SJSA1 (cell line): Measurements from ENCODE around the gene AMBP. TPM values are rescaled to one million over a fixed set of nuclear protein-coding genes. Genes with fewer than 3 reads are reported as not detected.
A peak's percentile ranks its signal among the peaks of the same experiment; 100 is the strongest.

ENCODE experiments used
- DNase-seq, 2 experiments: peaks; one replicate each; pipeline ENCODE4 v3.0.0-alpha.2; 2015 to 2020; ENCODE audit warnings: low spot score in 2 of 2, low read depth in 1 of 2
- H3K27ac ChIP-seq: fragments of 250-450 bp; sonication (Bioruptor Pico); 2 replicates; pipeline ENCODE4 v1.5.1; 2020; ENCODE audit warnings: mild to moderate bottlenecking, moderate library complexity
- H3K27me3 ChIP-seq: fragments of 250-450 bp; sonication (Bioruptor Pico); replicated peaks from 2 replicates; pipeline ENCODE4 v1.5.1; 2020; ENCODE audit warnings: mild to moderate bottlenecking, moderate library complexity
- H3K36me3 ChIP-seq: fragments of 250-450 bp; sonication (Bioruptor Pico); 2 replicates; pipeline ENCODE4 v1.5.1; 2020; ENCODE audit warnings: mild to moderate bottlenecking
- H3K4me1 ChIP-seq: fragments of 250-450 bp; sonication (Bioruptor Pico); replicated peaks from 2 replicates; pipeline ENCODE4 v1.6.1; 2021; ENCODE audit warnings: mild to moderate bottlenecking
- H3K4me3 ChIP-seq: fragments of 250-450 bp; sonication (Bioruptor Pico); 2 replicates; pipeline ENCODE4 v1.5.1; 2020; ENCODE audit warnings: mild to moderate bottlenecking
- H3K9me3 ChIP-seq: fragments of 250-450 bp; sonication (Bioruptor Pico); replicated peaks from 2 replicates; pipeline ENCODE4 v1.5.1; 2020; ENCODE audit warnings: mild to moderate bottlenecking
- total RNA-seq: library from RNA; depleted of rRNA; stranded (reverse); fragments of >200 nt; shearing (Covaris generic); gene quantifications from 2 replicates; pipeline ENCODE4 v1.2.3, GENCODE V29; 2014

AMBP gene
- total RNA-seq, 1 experiment from 2014 or later: 0.37 TPM

DNA sequence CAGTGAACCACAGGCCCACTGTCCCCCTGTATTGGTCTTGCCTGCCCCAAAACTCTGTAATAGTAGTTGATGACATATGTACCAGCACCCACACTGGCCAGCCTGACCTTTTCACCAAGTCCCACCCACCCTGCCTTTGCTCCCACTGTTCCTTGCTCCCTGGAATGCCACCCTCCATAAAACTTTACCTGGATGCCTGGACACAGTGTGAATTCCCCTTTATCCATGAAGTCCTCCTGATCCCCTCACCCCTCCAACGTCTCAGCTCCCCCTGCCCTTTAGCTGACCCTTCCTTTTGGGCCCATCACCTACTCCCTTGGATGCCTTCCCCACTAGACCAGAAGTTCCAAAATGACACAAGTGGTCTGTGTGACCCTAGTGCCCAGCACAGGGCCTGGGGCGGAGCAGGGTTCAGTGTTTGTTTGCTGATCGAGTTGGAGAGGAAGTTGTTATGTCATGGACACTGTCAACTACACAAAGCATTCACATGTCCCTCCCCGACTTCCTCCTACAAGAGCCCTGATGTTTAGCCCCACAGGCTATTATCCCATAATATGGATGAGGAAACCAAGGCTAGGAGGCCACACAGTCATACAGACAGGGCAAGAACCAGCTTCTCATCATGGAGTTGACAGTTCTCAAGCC is 16.1 kb downstream of the AMBP start:
- Histone ChIP-seq H3K27me3 (no peaks in the 10 kb centered on the region), H3K4me3 (no peak overlapping the region), H3K36me3 (no peaks in the 10 kb centered on the region), H3K27ac (no peak overlapping the region), H3K9me3 (no peaks in the 10 kb centered on the region), H3K4me1 (no peaks in the 10 kb centered on the region)
- no peak for DNase-seq

GRCh38 chr9:114061292-114061691 is 16.8 kb downstream of the AMBP start:
- no peaks in the 10 kb centered on the region for H3K4me1 ChIP-seq
- no peaks in the 10 kb centered on the region for H3K36me3 ChIP-seq
- H3K9me3 ChIP-seq: no peaks in the 10 kb centered on the region
- H3K4me3 ChIP-seq: no peak overlapping the region
- no peak for DNase-seq
- no peaks in the 10 kb centered on the region for H3K27me3 ChIP-seq
- H3K27ac ChIP-seq: no peak overlapping the region

DNA sequence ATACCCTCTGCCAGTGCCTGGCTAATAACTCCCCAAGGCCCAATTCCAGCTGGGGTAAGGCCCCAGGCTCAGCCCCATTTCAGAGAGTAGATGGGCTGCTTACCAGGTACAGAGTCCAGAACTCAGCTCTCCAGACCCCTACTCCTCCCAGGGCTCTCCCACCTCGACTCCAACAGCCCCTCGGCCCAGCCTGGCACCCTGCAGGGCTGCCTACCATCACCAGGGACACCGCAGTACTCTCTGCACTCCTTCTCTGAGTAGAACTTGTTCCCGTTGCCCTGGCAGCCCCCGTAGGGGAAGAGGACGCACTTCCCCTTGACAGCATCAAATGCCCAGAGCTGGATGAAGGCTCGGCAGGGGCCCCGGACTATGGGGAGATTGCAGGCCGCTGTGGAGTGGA is 17.4 kb downstream of the AMBP start:
- no peak overlapping the region for H3K4me3 ChIP-seq
- no peak overlapping the region for H3K27ac ChIP-seq
- H3K27me3 ChIP-seq: no peaks in the 10 kb centered on the region
- H3K4me1 ChIP-seq: no peaks in the 10 kb centered on the region
- no peak for DNase-seq
- no peaks in the 10 kb centered on the region for H3K9me3 ChIP-seq
- no peaks in the 10 kb centered on the region for H3K36me3 ChIP-seq

DNA sequence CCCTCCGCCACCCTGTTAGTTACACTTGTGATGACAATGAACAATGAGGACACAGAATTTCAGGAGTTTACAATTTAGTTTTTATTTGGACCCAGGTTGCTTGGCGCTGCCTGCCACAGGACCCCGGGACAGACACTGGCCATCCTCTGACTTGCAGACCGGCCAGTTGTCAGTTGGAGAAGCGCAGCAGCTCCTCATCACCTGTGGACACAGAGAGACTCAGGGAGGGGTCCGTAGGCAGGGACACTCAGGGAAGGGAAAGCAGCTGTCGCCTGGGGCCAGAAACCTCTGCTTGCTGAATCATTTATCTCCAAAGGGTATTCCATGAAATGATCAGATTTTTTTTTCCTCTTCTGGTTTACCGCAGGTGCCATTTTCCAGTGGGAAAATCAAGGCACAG is 18.0 kb downstream of the AMBP start:
- H3K4me3 ChIP-seq: no peak overlapping the region
- H3K9me3 ChIP-seq: no peaks in the 10 kb centered on the region
- no peak overlapping the region for H3K27ac ChIP-seq
- H3K4me1 ChIP-seq: no peaks in the 10 kb centered on the region
- DNase-seq: no peak
- H3K36me3 ChIP-seq: no peaks in the 10 kb centered on the region
- no peaks in the 10 kb centered on the region for H3K27me3 ChIP-seq

GRCh38 chr9:114059047-114059803 is 18.9 kb downstream of the AMBP start:
- Histone ChIP-seq H3K27me3 (no peaks in the 10 kb centered on the region), H3K9me3 (no peaks in the 10 kb centered on the region), H3K4me3 (no peak overlapping the region), H3K27ac (no peak overlapping the region), H3K4me1 (no peaks in the 10 kb centered on the region), H3K36me3 (no peaks in the 10 kb centered on the region)
- peak in 1 of 2 experiments; percentile 31 for DNase-seq

- H3K27me3 ChIP-seq: no peaks in the 10 kb centered on the region
- H3K4me1 ChIP-seq: no peaks in the 10 kb centered on the region
- DNase-seq: peak in 1 of 2 experiments; percentile 30
- H3K4me3 ChIP-seq: no peak overlapping the region
- H3K36me3 ChIP-seq: no peaks in the 10 kb centered on the region
- H3K27ac ChIP-seq: no peak overlapping the region
- H3K9me3 ChIP-seq: no peaks in the 10 kb centered on the region
Measured at GRCh38 chr9:114058688-114059046, 19.4 kb downstream of the AMBP start.

- Histone ChIP-seq H3K4me3 (no peak overlapping the region), H3K9me3 (no peaks in the 10 kb centered on the region), H3K27ac (no peak overlapping the region), H3K27me3 (no peaks in the 10 kb centered on the region), H3K4me1 (no peaks in the 10 kb centered on the region), H3K36me3 (no peaks in the 10 kb centered on the region)
- peak in 1 of 2 experiments; percentile 17 for DNase-seq
Measured at GRCh38 chr9:114057161-114057885, 20.8 kb downstream of the AMBP start.

DNA sequence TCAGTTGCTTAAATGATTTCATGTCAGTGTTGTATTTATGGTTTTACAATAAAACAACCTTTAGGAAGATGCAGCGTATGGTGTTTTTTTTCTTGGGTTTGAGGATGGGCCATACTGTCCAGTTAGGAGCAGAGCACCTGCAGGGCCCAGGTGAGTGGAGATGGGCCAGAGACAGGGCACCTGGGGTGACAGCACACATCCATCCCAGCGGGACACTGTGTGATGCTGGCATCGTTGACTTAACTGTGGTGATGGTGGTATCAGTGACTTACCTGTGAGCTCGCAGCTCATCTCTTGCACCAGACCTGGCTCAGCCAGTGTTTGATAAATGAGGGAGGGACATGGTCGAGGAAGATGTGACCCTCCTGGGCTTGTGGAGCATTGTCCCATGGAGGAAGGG is 21.6 kb downstream of the AMBP start:
- H3K4me1 ChIP-seq: no peaks in the 10 kb centered on the region
- H3K4me3 ChIP-seq: no peak overlapping the region
- peak in 1 of 2 experiments; percentile 16 for DNase-seq
- no peak overlapping the region for H3K27ac ChIP-seq
- H3K27me3 ChIP-seq: no peaks in the 10 kb centered on the region
- no peaks in the 10 kb centered on the region for H3K9me3 ChIP-seq
- H3K36me3 ChIP-seq: no peaks in the 10 kb centered on the region

DNA sequence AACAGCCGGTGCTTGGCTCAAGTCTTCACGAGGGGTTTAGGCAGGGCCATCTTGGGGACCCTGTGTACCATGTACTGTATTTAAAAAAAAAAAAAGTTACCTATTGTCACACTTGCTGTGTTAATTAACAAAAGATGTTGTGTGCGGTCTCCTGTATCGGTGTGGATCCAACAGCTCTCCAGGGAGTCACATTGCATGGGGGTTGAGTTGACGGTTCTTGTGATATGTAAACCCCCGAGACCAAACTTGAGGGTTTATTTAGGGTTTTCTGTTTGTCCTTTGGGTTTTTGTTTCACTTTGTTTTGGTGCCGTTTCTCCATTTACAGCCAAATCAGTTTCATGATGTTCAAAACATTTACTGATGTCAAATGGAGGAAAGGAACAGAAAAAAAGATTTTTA is 22.2 kb downstream of the AMBP start:
- H3K27me3 ChIP-seq: no peaks in the 10 kb centered on the region
- no peak overlapping the region for H3K4me3 ChIP-seq
- H3K9me3 ChIP-seq: no peaks in the 10 kb centered on the region
- no peak overlapping the region for H3K27ac ChIP-seq
- H3K36me3 ChIP-seq: peaks cover 4% of the 10 kb centered on the region; the same call in 1 of the 2 replicates
- peak in 1 of 2 experiments; percentile 16 for DNase-seq
- no peaks in the 10 kb centered on the region for H3K4me1 ChIP-seq

DNA sequence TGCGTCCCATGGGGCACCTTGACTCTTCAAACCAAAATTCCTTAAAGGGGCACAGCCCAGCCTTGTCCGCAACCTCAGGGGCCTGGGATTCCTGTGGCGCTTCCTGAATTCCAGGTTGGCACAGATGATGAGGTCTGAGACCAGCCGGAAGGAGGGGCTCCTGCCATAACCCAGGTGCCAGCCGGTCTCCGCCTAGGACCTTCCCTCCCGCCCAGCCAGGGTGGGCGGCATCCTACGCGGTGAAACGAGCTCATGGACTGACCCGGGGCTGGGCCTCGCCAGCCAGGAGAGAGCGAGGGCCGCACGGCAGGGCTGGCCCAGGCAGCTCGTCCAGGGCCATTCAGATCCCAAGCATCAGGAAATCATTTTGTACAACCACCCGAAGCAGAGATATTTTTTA is 23.0 kb downstream of the AMBP start:
- H3K4me3 ChIP-seq: no peak overlapping the region
- peaks cover 9% of the 10 kb centered on the region; the same call in 1 of the 2 replicates for H3K36me3 ChIP-seq
- no peaks in the 10 kb centered on the region for H3K27me3 ChIP-seq
- no peaks in the 10 kb centered on the region for H3K9me3 ChIP-seq
- DNase-seq: peak in 1 of 2 experiments; percentile 24
- no peaks in the 10 kb centered on the region for H3K4me1 ChIP-seq
- no peak overlapping the region for H3K27ac ChIP-seq

DNA sequence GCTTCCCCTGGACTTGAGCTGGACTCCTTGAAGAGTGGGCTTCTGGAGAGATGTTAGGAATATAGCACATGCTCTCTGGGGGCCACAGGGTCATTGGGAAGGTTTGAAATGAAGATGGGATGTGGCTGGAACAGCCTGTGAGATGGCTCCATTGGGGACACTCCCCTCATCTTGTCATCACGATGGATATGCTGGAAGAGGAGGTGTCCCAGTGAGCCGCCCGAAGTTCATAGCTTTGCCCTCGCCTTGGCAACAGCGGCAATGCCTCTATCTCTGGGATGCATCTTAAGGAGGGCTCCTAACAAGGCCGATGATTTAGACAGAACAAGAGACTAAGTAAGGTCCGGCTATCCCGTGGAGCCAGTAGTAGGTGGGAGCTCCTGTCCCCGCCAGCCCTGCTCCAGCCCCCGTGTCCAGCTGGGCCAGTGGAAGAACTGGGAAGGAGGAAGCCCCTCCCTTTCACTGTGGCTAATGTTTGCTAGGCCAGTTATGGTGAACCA is 23.9 kb downstream of the AMBP start:
- Histone ChIP-seq H3K9me3 (no peaks in the 10 kb centered on the region), H3K27ac (no peak overlapping the region), H3K4me3 (no peak overlapping the region), H3K36me3 (peaks cover 17% of the 10 kb centered on the region), H3K4me1 (no peaks in the 10 kb centered on the region), H3K27me3 (no peaks in the 10 kb centered on the region)
- peak in 1 of 2 experiments; percentile 23 for DNase-seq

- Histone ChIP-seq H3K9me3 (no peaks in the 10 kb centered on the region), H3K27me3 (no peaks in the 10 kb centered on the region), H3K36me3 (peaks cover 25% of the 10 kb centered on the region), H3K27ac (no peak overlapping the region), H3K4me3 (no peak overlapping the region), H3K4me1 (no peaks in the 10 kb centered on the region)
- DNase-seq: peak in 1 of 2 experiments; percentile 9
Measured at GRCh38 chr9:114053246-114054005, 24.7 kb downstream of the AMBP start.

GRCh38 chr9:114051706-114052105 is 26.4 kb downstream of the AMBP start:
- no peaks in the 10 kb centered on the region for H3K9me3 ChIP-seq
- peaks cover 33% of the 10 kb centered on the region for H3K36me3 ChIP-seq
- no peaks in the 10 kb centered on the region for H3K4me1 ChIP-seq
- no peak overlapping the region for H3K4me3 ChIP-seq
- no peak overlapping the region for H3K27ac ChIP-seq
- no peaks in the 10 kb centered on the region for H3K27me3 ChIP-seq
- peak in 1 of 2 experiments; percentile 16 for DNase-seq
